Measurements from ENCODE around the gene TRPC5OS.

Gene TRPC5OS

GRCh38 chrX:111875881-111876280 is at the start of gene TRPC5OS:
Gene TRPC5OS (plus strand): TSS chrX:111876181. CDS start chrX:111901850, 25,669 bp downstream.
- no peak for DNase-seq (ENCODE audit: low spot score)

GRCh38 chrX:111829345-111829744 is 46.6 kb upstream of the TRPC5OS start:
- DNase-seq (ENCODE audit: low spot score) = no peak

GRCh38 chrX:111830571-111830970 is 45.4 kb upstream of the TRPC5OS start:
- DNase-seq (ENCODE audit: low spot score) = no peak

GRCh38 chrX:111831343-111831742 is 44.6 kb upstream of the TRPC5OS start:
- no peak for DNase-seq (ENCODE audit: low spot score)

- no peak for DNase-seq (ENCODE audit: low spot score)
These were observed 38.8 kb upstream of the TRPC5OS start for GRCh38 chrX:111837197-111837596.

- DNase-seq (ENCODE audit: low spot score) = no peak
These were observed 28.4 kb upstream of the TRPC5OS start for GRCh38 chrX:111847491-111848133.

- no peak for DNase-seq (ENCODE audit: low spot score)
These were observed 27.4 kb upstream of the TRPC5OS start for GRCh38 chrX:111848541-111848940.

GRCh38 chrX:111850975-111851374 is 25.0 kb upstream of the TRPC5OS start:
- no peak for DNase-seq (ENCODE audit: low spot score)

- no peak for DNase-seq (ENCODE audit: low spot score)
These were observed 21.2 kb upstream of the TRPC5OS start for GRCh38 chrX:111854556-111855490.

GRCh38 chrX:111857534-111858060 is 18.4 kb upstream of the TRPC5OS start:
- no peak for DNase-seq (ENCODE audit: low spot score)

GRCh38 chrX:111861605-111862004 is 14.4 kb upstream of the TRPC5OS start:
- no peak for DNase-seq (ENCODE audit: low spot score)

- DNase-seq (ENCODE audit: low spot score) = no peak
These were observed 8.7 kb upstream of the TRPC5OS start for GRCh38 chrX:111867236-111867635.

- no peak for DNase-seq (ENCODE audit: low spot score)
These were observed 7.0 kb upstream of the TRPC5OS start for GRCh38 chrX:111868726-111869638.

- peak; percentile 64 for DNase-seq (ENCODE audit: low spot score)
These were observed 6.3 kb upstream of the TRPC5OS start for GRCh38 chrX:111869639-111870034.

GRCh38 chrX:111874241-111874640 is 1.7 kb upstream of the TRPC5OS start:
- no peak for DNase-seq (ENCODE audit: low spot score)

GRCh38 chrX:111876646-111877045 is 665 bp downstream of the TRPC5OS start:
- no peak for DNase-seq (ENCODE audit: low spot score)

- no peak for DNase-seq (ENCODE audit: low spot score)
These were observed 1.7 kb downstream of the TRPC5OS start for GRCh38 chrX:111877681-111878080.

- no peak for DNase-seq (ENCODE audit: low spot score)
These were observed 4.8 kb downstream of the TRPC5OS start for GRCh38 chrX:111880735-111881134.

GRCh38 chrX:111881715-111882114 is 5.7 kb downstream of the TRPC5OS start:
- no peak for DNase-seq (ENCODE audit: low spot score)

GRCh38 chrX:111886678-111887077 is 10.7 kb downstream of the TRPC5OS start:
- DNase-seq (ENCODE audit: low spot score) = no peak

- no peak for DNase-seq (ENCODE audit: low spot score)
These were observed 12.6 kb downstream of the TRPC5OS start for GRCh38 chrX:111888600-111888999.

- no peak for DNase-seq (ENCODE audit: low spot score)
These were observed 16.4 kb downstream of the TRPC5OS start for GRCh38 chrX:111892375-111892774.
